ENCODE results near the gene DOCK1. TPM values are rescaled to one million over a fixed set of nuclear protein-coding genes. Genes with fewer than 3 reads are reported as not detected.

DOCK1 gene
- total and polyA plus RNA-seq, 4 donors = 10.9 to 82.6 (median 43.3) TPM

DNA sequence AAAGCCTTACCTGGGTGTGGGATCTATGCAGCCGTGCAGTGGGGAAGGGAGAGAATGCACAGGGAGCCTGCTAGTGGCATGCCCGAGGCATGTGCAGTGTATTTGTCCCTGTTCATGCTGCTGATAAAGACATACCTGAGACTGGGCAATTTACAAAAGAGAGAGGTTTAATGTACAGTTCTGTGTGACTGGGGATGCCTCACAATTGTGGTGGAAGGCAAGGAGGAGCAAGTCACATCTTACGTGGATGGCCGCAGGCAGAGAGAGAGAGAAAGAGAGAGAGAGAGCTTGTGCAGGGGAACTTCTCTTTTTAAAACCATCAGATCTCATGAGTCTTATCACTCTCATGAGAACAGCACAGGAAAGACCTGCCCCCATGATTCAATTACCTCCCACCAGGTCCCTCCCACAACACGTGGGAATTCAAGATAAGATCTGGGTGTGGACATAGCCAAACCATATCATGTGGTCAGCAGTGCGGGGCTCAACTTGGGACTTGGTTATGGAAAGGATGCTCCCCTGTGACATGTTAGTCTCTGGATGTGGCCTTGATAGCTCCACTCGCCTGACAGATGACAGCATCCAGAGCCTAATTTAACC is 128.9 kb downstream of the DOCK1 start:
- intact Hi-C loops (cut with DNase I) = no loop called here
- WGBS, 2 donors = 77 to 84% methylated on average over 7 of the region's 7 CpGs
- no peak for DNase-seq
- Histone ChIP-seq H3K27me3 (ENCODE audit: control insufficient read depth in 1 of 2, insufficient read depth in 2 of 2, low read length in 1 of 2) (no peaks in the 10 kb centered on the region), H3K36me3 (ENCODE audit: control insufficient read depth in 1 of 2, insufficient read depth in 2 of 2, low read length in 1 of 2) (peaks cover 6 to 15% of the 10 kb centered on the region in 2 donors), H3K4me3 (ENCODE audit: low read length in 2 of 2) (no peak overlapping the region), H3K4me1 (ENCODE audit: control insufficient read depth in 1 of 2, insufficient read depth in 2 of 2, low read length in 2 of 2) (no peaks in the 10 kb centered on the region), H3K9me3 (ENCODE audit: control insufficient read depth, low read length) (no peaks in the 10 kb centered on the region), H3K27ac (ENCODE audit: low read depth in 1 of 2, low read length in 2 of 2) (no peak overlapping the region)
- ATAC-seq (ENCODE audit: low FRiP score) = no peak

GRCh38 chr10:127034790-127035189 is 129.6 kb downstream of the DOCK1 start:
- Histone ChIP-seq H3K4me1 (ENCODE audit: control insufficient read depth in 1 of 2, insufficient read depth in 2 of 2, low read length in 2 of 2) (no peaks in the 10 kb centered on the region), H3K4me3 (ENCODE audit: low read length in 2 of 2) (no peak overlapping the region), H3K27ac (ENCODE audit: low read depth in 1 of 2, low read length in 2 of 2) (no peak overlapping the region), H3K27me3 (ENCODE audit: control insufficient read depth in 1 of 2, insufficient read depth in 2 of 2, low read length in 1 of 2) (no peaks in the 10 kb centered on the region), H3K9me3 (ENCODE audit: control insufficient read depth, low read length) (no peaks in the 10 kb centered on the region), H3K36me3 (ENCODE audit: control insufficient read depth in 1 of 2, insufficient read depth in 2 of 2, low read length in 1 of 2) (peaks cover 6 to 15% of the 10 kb centered on the region in 2 donors)
- 82 to 88% methylated on average over 5 of the region's 5 CpGs for WGBS, 2 donors
- DNase-seq (no peak), ATAC-seq (ENCODE audit: low FRiP score) (peak; percentile 36)
- intact Hi-C loops (cut with DNase I) = no loop called here

DNA sequence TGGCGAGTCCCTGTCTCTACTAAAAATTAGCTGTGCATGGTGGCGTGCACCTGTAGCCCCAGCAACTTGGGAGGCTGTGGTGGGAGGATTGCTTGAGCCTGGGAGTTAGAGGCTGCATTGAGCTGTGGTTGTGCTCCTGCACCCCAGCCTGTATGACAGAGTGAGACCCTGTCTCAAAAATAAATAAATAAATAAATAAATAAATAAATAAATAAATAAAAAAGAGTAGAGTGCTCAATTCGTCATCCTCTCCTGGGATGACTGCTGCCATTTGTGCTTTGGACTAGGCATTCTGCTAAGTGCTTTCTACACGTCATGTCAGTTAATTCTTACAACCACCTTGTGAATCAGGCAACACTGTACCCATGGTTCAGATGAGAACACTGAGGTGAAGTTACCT is 130.6 kb downstream of the DOCK1 start:
- Histone ChIP-seq H3K36me3 (ENCODE audit: control insufficient read depth in 1 of 2, insufficient read depth in 2 of 2, low read length in 1 of 2) (peaks cover 6 to 15% of the 10 kb centered on the region in 2 donors), H3K27ac (ENCODE audit: low read depth in 1 of 2, low read length in 2 of 2) (no peak overlapping the region), H3K9me3 (ENCODE audit: control insufficient read depth, low read length) (no peaks in the 10 kb centered on the region), H3K27me3 (ENCODE audit: control insufficient read depth in 1 of 2, insufficient read depth in 2 of 2, low read length in 1 of 2) (no peaks in the 10 kb centered on the region), H3K4me3 (ENCODE audit: low read length in 2 of 2) (no peak overlapping the region), H3K4me1 (ENCODE audit: control insufficient read depth in 1 of 2, insufficient read depth in 2 of 2, low read length in 2 of 2) (no peaks in the 10 kb centered on the region)
- no peak for DNase-seq
- intact Hi-C loops (cut with DNase I) = no loop called here
- WGBS, 2 donors = 95 to 99% methylated on average over 4 of the region's 4 CpGs
- ATAC-seq (ENCODE audit: low FRiP score) = no peak

DNA sequence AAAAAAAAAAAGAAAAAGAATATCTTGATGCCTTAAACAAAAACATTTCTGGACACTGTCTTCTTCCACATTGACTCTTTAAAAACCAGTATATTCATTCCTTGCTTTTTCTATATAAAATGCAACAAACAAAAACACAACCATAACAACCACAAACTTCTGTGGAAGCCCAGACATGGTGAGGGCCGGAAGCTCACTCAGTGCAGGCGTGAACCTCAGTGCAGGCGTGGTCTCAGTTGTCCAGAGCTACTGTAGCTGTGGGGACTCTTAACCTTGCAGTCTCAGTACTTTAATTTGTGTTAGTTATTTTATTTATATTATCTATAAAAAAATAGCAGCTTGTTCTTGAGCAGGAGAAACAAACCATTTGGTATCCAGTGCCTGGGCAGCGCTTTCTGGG is 131.8 kb downstream of the DOCK1 start:
- no peak overlapping the region for H3K27ac ChIP-seq (ENCODE audit: low read depth in 1 of 2, low read length in 2 of 2)
- intact Hi-C loops (cut with DNase I) = no loop called here
- 95 to 96% methylated on average over 4 of the region's 4 CpGs for WGBS, 2 donors
- H3K4me1 ChIP-seq (ENCODE audit: control insufficient read depth in 1 of 2, insufficient read depth in 2 of 2, low read length in 2 of 2) = no peaks in the 10 kb centered on the region
- H3K36me3 ChIP-seq (ENCODE audit: control insufficient read depth in 1 of 2, insufficient read depth in 2 of 2, low read length in 1 of 2) = peaks cover 7 to 14% of the 10 kb centered on the region in 2 donors
- no peak for DNase-seq
- no peak for ATAC-seq (ENCODE audit: low FRiP score)
- H3K9me3 ChIP-seq (ENCODE audit: control insufficient read depth, low read length) = no peaks in the 10 kb centered on the region
- H3K4me3 ChIP-seq (ENCODE audit: low read length in 2 of 2) = no peak overlapping the region
- no peaks in the 10 kb centered on the region for H3K27me3 ChIP-seq (ENCODE audit: control insufficient read depth in 1 of 2, insufficient read depth in 2 of 2, low read length in 1 of 2)

- WGBS, 2 donors = 92 to 96% methylated on average over 8 of the region's 8 CpGs
- Histone ChIP-seq H3K27ac (ENCODE audit: low read depth in 1 of 2, low read length in 2 of 2) (no peak overlapping the region), H3K4me1 (ENCODE audit: control insufficient read depth in 1 of 2, insufficient read depth in 2 of 2, low read length in 2 of 2) (no peaks in the 10 kb centered on the region), H3K27me3 (ENCODE audit: control insufficient read depth in 1 of 2, insufficient read depth in 2 of 2, low read length in 1 of 2) (no peaks in the 10 kb centered on the region), H3K4me3 (ENCODE audit: low read length in 2 of 2) (no peak overlapping the region), H3K9me3 (ENCODE audit: control insufficient read depth, low read length) (no peaks in the 10 kb centered on the region), H3K36me3 (ENCODE audit: control insufficient read depth in 1 of 2, insufficient read depth in 2 of 2, low read length in 1 of 2) (peaks cover 4 to 9% of the 10 kb centered on the region in 2 donors)
- DNase-seq (no peak), ATAC-seq (ENCODE audit: low FRiP score) (no peak)
- intact Hi-C loops (cut with DNase I) = no loop called here
These were observed 134.2 kb downstream of the DOCK1 start for GRCh38 chr10:127039435-127039834.

DNA sequence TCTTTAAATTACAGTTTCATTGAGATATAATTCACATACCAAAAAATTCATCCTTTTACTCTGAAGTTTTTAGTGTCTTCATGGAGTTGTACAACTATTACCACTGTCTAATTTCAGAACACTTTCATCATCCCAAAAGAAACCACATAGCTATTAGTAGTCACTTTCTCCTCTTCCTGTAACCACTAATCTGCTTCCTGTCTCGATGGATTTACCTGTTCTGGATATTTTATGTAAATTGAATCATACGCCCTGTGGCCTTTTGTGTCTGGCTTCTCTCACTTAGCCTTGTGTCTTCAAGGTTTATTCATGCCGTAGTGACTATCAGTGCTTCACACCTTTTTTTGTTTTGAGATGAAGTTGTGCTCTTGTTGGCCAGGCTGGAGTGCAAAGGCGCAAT is 135.5 kb downstream of the DOCK1 start:
- Histone ChIP-seq H3K27me3 (ENCODE audit: control insufficient read depth in 1 of 2, insufficient read depth in 2 of 2, low read length in 1 of 2) (no peaks in the 10 kb centered on the region), H3K4me3 (ENCODE audit: low read length in 2 of 2) (no peak overlapping the region), H3K4me1 (ENCODE audit: control insufficient read depth in 1 of 2, insufficient read depth in 2 of 2, low read length in 2 of 2) (no peaks in the 10 kb centered on the region), H3K36me3 (ENCODE audit: control insufficient read depth in 1 of 2, insufficient read depth in 2 of 2, low read length in 1 of 2) (peaks cover 4 to 6% of the 10 kb centered on the region in 2 donors), H3K9me3 (ENCODE audit: control insufficient read depth, low read length) (no peaks in the 10 kb centered on the region), H3K27ac (ENCODE audit: low read depth in 1 of 2, low read length in 2 of 2) (no peak overlapping the region)
- ATAC-seq (ENCODE audit: low FRiP score) (no peak), DNase-seq (no peak)
- 80 to 82% methylated on average over 4 of the region's 4 CpGs for WGBS, 2 donors
- intact Hi-C loops (cut with DNase I) = no loop called here

DNA sequence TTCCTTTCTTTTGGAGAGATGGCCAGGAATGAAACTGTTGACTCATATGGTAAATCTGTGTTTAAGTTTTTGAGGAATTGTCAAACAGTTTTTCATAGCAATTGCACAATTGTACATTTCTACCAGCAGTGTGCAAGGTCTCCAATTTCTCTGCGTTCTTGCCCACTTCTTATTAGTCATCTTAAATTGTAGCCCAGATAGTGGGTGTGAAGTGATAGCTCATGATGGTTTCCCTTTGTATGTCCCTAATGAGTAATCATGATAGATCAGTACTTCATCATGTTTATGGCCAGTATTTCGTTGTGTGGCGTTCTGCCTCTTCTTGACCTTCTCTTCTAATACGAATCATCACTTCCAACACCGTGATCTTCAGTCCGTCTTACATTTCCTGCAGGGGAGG is 136.3 kb downstream of the DOCK1 start:
- ATAC-seq (ENCODE audit: low FRiP score) = no peak

GRCh38 chr10:127043301-127043700 is 138.1 kb downstream of the DOCK1 start:
- Histone ChIP-seq H3K4me1 (ENCODE audit: control insufficient read depth in 1 of 2, insufficient read depth in 2 of 2, low read length in 2 of 2) (no peaks in the 10 kb centered on the region), H3K36me3 (ENCODE audit: control insufficient read depth in 1 of 2, insufficient read depth in 2 of 2, low read length in 1 of 2) (peaks cover 4 to 6% of the 10 kb centered on the region in 2 donors), H3K27me3 (ENCODE audit: control insufficient read depth in 1 of 2, insufficient read depth in 2 of 2, low read length in 1 of 2) (no peaks in the 10 kb centered on the region), H3K4me3 (ENCODE audit: low read length in 2 of 2) (no peak overlapping the region), H3K27ac (ENCODE audit: low read depth in 1 of 2, low read length in 2 of 2) (no peak overlapping the region), H3K9me3 (ENCODE audit: control insufficient read depth, low read length) (no peaks in the 10 kb centered on the region)
- WGBS, 2 donors = 92 to 93% methylated on average over 9 of the region's 9 CpGs
- ATAC-seq (ENCODE audit: low FRiP score) (no peak), DNase-seq (no peak)
- intact Hi-C loops (cut with DNase I) = no loop called here

More for the DNA sequence above, 136.3 kb downstream of the DOCK1 start:
- H3K4me3 ChIP-seq (ENCODE audit: low read length in 2 of 2) = no peak overlapping the region
- H3K9me3 ChIP-seq (ENCODE audit: control insufficient read depth, low read length) = no peaks in the 10 kb centered on the region
- intact Hi-C loops (cut with DNase I) = no loop called here
- no peak overlapping the region for H3K27ac ChIP-seq (ENCODE audit: low read depth in 1 of 2, low read length in 2 of 2)
- H3K36me3 ChIP-seq (ENCODE audit: control insufficient read depth in 1 of 2, insufficient read depth in 2 of 2, low read length in 1 of 2) = peaks cover 4 to 6% of the 10 kb centered on the region in 2 donors
- DNase-seq = no peak
- H3K27me3 ChIP-seq (ENCODE audit: control insufficient read depth in 1 of 2, insufficient read depth in 2 of 2, low read length in 1 of 2) = no peaks in the 10 kb centered on the region
- H3K4me1 ChIP-seq (ENCODE audit: control insufficient read depth in 1 of 2, insufficient read depth in 2 of 2, low read length in 2 of 2) = no peaks in the 10 kb centered on the region
- WGBS, 2 donors = 88 to 89% methylated on average over 6 of the region's 6 CpGs

GRCh38 chr10:127044186-127044585 is 139.0 kb downstream of the DOCK1 start:
- DNase-seq (no peak), ATAC-seq (ENCODE audit: low FRiP score) (no peak)
- 83% methylated on average over 8 of the region's 8 CpGs for WGBS, 2 donors
- no peaks in the 10 kb centered on the region for H3K4me1 ChIP-seq (ENCODE audit: control insufficient read depth in 1 of 2, insufficient read depth in 2 of 2, low read length in 2 of 2)
- H3K4me3 ChIP-seq (ENCODE audit: low read length in 2 of 2) = no peak overlapping the region
- peaks cover 4 to 6% of the 10 kb centered on the region in 2 donors for H3K36me3 ChIP-seq (ENCODE audit: control insufficient read depth in 1 of 2, insufficient read depth in 2 of 2, low read length in 1 of 2)
- H3K9me3 ChIP-seq (ENCODE audit: control insufficient read depth, low read length) = no peaks in the 10 kb centered on the region
- no peaks in the 10 kb centered on the region for H3K27me3 ChIP-seq (ENCODE audit: control insufficient read depth in 1 of 2, insufficient read depth in 2 of 2, low read length in 1 of 2)
- intact Hi-C loops (cut with DNase I) = no loop called here
- no peak overlapping the region for H3K27ac ChIP-seq (ENCODE audit: low read depth in 1 of 2, low read length in 2 of 2)
